NT2/D1 (cell line): Measurements from ENCODE around the gene GLIS2.

ENCODE experiments used
- DNase-seq: peaks from one replicate; pipeline ENCODE4 v3.0.0-alpha.2; 2011; ENCODE audit warnings: low read depth, low spot score
- H3K27me3 ChIP-seq: 2 replicates; pipeline ENCODE4 v1.6.0; 2011; ENCODE audit warnings: mild to moderate bottlenecking; ENCODE audit not compliant: insufficient read length, insufficient read depth
- H3K36me3 ChIP-seq: 2 replicates; pipeline ENCODE4 v1.6.1; 2011; ENCODE audit warnings: mild to moderate bottlenecking, low read length, mixed read lengths; ENCODE audit not compliant: insufficient read depth, insufficient read length
- H3K4me1 ChIP-seq: 2 replicates; pipeline ENCODE4 v1.5.1; 2011; ENCODE audit not compliant: insufficient read depth, insufficient read length
- H3K4me3 ChIP-seq: 2 replicates; pipeline ENCODE4 v1.5.1; 2011; ENCODE audit warnings: low read depth; ENCODE audit not compliant: insufficient read length
- H3K9ac ChIP-seq: 2 replicates; pipeline ENCODE4 v1.6.0; 2011; ENCODE audit warnings: low read depth; ENCODE audit not compliant: insufficient read length
- H3K9me3 ChIP-seq: 2 replicates; pipeline ENCODE4 v1.5.1; 2011; ENCODE audit warnings: mild to moderate bottlenecking, low read length; ENCODE audit not compliant: insufficient read depth
- SUZ12 ChIP-seq: IDR thresholded peaks from 2 replicates; pipeline ENCODE4 v1.6.1; 2011; ENCODE audit not compliant: insufficient read length, insufficient read depth; ENCODE audit errors: extremely low read depth
- YY1 ChIP-seq: IDR thresholded peaks from 2 replicates; pipeline ENCODE4 v1.6.1; 2011; ENCODE audit not compliant: insufficient read length, insufficient read depth
- ZNF274 ChIP-seq: IDR thresholded peaks from 2 replicates; pipeline ENCODE4 v1.6.1; 2011; ENCODE audit warnings: mild to moderate bottlenecking, low read depth, low read length

Gene GLIS2

DNA sequence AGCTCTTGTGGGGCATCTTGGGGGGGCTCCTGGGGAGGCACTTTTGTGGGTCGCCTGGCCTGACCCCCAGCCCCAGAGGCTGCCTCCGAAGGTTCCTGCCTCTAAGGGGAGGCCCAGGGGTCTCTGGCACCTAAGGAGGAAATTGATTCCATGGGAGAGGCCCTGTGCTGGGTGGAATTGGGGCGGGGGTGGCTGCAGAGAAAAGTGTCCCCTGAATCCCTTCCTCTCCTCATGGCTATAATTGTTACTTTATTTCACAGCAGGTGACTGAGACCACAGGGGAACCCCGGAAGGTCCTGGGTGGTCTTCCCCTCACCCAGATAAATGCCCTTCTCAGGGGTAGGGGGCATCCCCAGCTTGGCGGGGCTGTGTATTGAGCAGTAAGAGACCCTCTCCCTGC is 3.1 kb downstream of the GLIS2 start:
- TF ChIP-seq ZNF274: no peak
- TF ChIP-seq SUZ12: no peak
- no peak for TF ChIP-seq YY1
- H3K4me1 ChIP-seq: peaks cover 39% of the 10 kb centered on the region
- H3K4me3 ChIP-seq: no peak overlapping the region
- no peaks in the 10 kb centered on the region for H3K9me3 ChIP-seq
- no peaks in the 10 kb centered on the region for H3K36me3 ChIP-seq
- H3K9ac ChIP-seq: peak overlapping the region; percentile 27
- no peak for DNase-seq
- H3K27me3 ChIP-seq: peaks cover 22% of the 10 kb centered on the region

- H3K9me3 ChIP-seq: no peaks in the 10 kb centered on the region
- peak overlapping the region; percentile 24 for H3K9ac ChIP-seq
- peaks cover 41% of the 10 kb centered on the region for H3K4me1 ChIP-seq
- no peaks in the 10 kb centered on the region for H3K36me3 ChIP-seq
- no peak overlapping the region for H3K4me3 ChIP-seq
- DNase-seq: no peak
- H3K27me3 ChIP-seq: peaks cover 14% of the 10 kb centered on the region
- TF ChIP-seq ZNF274: no peak
- no peak for TF ChIP-seq SUZ12
- no peak for TF ChIP-seq YY1
Observed at GRCh38 chr16:4319454-4320421, 3.9 kb downstream of the GLIS2 start.

DNA sequence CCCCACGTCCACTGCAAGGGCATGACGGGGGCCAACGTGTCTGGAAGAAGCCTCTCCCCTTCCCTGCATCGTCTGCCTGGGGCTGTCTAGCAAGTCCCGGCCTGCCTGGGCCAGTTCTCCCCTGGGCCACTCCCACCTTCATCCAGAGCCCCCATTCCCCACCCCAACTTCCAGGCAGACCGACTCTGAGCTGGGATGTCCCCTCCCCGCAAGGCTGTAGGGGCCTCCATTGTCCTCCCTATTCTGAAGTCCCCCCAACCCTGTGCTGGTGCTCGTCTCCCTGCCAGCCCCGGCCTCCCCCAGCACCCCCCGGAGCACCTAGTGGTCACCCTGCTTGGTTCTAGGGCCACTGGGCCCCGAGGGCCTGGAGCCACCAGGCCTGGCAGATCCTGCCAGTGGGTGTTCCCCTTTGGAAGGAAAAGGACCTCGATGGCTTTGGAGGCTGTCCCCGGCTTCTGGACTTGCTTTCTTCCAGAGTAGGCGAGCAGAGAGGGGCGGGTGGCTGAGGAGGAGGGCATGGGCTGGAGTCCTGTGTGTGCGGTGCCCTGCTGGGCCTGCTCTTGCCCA is 4.8 kb downstream of the GLIS2 start:
- Histone ChIP-seq H3K4me1 (peaks cover 42% of the 10 kb centered on the region), H3K4me3 (no peak overlapping the region), H3K9me3 (no peaks in the 10 kb centered on the region), H3K36me3 (no peaks in the 10 kb centered on the region), H3K27me3 (peaks cover 8% of the 10 kb centered on the region), H3K9ac (no peak overlapping the region)
- no peak for DNase-seq
- TF ChIP-seq YY1 (no peak), SUZ12 (no peak), ZNF274 (no peak)

GRCh38 chr16:4321286-4322120 is 5.6 kb downstream of the GLIS2 start:
- H3K4me1 ChIP-seq: peaks cover 46% of the 10 kb centered on the region
- TF ChIP-seq YY1 (no peak), ZNF274 (no peak), SUZ12 (no peak)
- H3K9ac ChIP-seq: no peak overlapping the region
- H3K4me3 ChIP-seq: no peak overlapping the region
- peaks cover 7% of the 10 kb centered on the region for H3K27me3 ChIP-seq
- H3K9me3 ChIP-seq: no peaks in the 10 kb centered on the region
- no peak for DNase-seq
- H3K36me3 ChIP-seq: no peaks in the 10 kb centered on the region

DNA sequence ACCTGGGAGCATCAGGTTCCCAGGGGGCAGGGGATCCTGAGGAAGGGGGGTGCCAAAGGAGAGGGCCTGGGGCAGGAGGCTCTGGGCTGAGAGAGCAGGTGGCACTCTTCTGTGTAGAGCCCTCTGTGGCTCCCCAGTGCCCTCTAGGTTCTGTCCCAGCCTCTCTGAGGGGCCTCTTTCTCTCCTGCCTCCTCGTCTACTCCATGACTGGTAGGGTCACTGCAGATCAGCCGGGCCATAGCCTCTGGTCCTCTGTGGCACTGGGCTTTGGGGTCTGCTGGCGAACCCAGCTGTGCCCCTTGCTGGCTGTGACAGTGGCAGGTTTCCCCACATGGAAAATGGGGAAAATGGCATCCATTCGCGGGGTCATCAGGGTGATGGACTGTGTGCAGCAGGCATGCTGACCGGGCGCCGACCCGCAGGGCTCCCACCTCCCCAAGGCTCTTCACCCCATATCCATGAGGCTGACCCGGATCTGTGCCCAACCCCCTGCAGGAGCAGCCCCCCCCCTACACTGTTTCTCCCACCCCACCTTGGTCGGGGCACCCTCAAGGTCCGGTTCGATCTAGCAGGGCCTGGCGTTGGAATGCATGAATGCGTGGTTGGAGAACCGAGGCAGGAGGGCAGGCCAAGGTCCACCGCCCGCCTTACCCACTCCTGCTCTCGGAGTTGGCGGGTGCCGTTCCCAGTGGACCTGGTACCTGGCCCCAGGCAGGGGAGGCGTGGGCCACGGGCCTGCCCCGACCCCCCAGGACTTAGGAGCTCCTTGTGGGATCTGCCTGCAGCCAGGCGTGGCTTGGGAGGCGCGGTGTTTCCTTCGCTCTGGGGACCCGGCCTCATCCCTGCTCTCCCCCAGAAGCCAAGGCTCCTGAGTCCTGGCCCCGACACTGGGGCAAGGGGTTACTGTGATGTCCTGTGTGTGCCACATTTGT is 6.5 kb downstream of the GLIS2 start:
- Histone ChIP-seq H3K9ac (no peak overlapping the region), H3K36me3 (no peaks in the 10 kb centered on the region), H3K27me3 (no peaks in the 10 kb centered on the region), H3K4me3 (no peak overlapping the region), H3K9me3 (no peaks in the 10 kb centered on the region), H3K4me1 (peaks cover 38% of the 10 kb centered on the region)
- no peak for DNase-seq
- TF ChIP-seq SUZ12 (no peak), YY1 (no peak), ZNF274 (no peak)

GRCh38 chr16:4323071-4323844 is 7.4 kb downstream of the GLIS2 start:
- no peak overlapping the region for H3K4me3 ChIP-seq
- peaks cover 30% of the 10 kb centered on the region for H3K4me1 ChIP-seq
- no peaks in the 10 kb centered on the region for H3K36me3 ChIP-seq
- no peak for DNase-seq
- H3K9me3 ChIP-seq: no peaks in the 10 kb centered on the region
- H3K9ac ChIP-seq: peak overlapping the region; percentile 53
- H3K27me3 ChIP-seq: no peaks in the 10 kb centered on the region
- TF ChIP-seq SUZ12 (no peak), YY1 (no peak), ZNF274 (no peak)
